SHP77 (cell line): Measurements from ENCODE around the gene AGPAT2.

Source experiments
- DNase-seq, 2 experiments: peaks; one replicate each; lab custom pipeline; 2025; lab: John Stamatoyannopoulos, UW

AGPAT2 gene

GRCh38 chr9:136687721-136688223, 515 bp upstream of the AGPAT2 start:
- no peak for DNase-seq

DNA sequence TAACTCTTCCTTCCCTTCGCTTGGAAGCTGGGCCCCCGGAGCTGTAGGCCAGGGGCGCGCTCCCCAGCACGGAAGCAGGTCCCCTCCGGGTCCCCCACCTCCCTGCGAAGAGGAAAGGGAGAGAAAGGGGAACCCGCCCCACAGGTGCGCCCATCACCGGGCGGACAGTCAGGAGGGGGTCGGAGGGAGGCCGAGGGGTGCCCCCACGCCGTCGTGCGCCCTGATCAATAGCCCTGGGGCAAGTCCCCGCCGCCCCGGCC, 793 bp downstream of the AGPAT2 start:
- no peak for DNase-seq

GRCh38 chr9:136685790-136686533, 1.3 kb downstream of the AGPAT2 start:
- DNase-seq = no peak

DNA sequence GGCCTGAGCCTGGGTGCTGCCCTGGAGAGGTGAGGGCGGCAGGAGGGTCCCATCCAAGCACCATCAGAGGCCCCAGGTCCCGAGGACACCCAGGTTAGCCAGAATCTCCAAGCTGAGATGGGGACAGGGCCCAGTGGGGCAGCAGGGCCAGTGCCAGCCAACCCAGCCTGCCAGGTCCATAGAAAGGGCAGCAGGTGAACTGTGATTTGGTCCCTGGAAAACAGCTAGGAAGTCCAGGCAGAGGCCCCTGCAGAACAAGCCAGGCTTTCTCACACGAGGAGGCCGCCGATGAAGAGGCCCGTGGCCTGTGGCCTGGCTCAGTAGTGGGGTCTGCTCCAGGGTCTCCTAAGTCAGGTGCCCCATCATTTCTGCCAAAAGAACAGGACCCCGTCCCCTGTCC, 2.0 kb downstream of the AGPAT2 start:
- DNase-seq = no peak

DNA sequence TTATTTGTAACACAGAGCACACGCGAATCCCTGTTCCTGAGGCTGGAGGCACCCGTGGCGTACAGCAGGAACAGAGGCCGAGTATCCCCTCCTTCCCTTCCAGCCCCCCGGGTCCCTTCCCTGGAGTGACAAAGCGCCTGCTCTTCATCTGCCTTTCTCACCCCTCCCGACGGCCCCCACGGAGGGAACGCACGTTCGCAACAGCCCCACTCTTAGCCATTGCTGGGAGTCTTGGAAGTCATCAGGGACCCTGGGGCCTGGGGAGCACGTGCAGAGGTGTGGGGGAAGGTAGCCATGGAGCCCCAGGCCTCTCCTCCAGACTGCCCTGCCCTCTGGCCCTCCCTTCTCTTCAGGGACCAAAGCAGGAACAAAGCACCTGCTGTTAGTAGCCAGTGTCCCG, 2.5 kb downstream of the AGPAT2 start:
- DNase-seq = no peak

DNA sequence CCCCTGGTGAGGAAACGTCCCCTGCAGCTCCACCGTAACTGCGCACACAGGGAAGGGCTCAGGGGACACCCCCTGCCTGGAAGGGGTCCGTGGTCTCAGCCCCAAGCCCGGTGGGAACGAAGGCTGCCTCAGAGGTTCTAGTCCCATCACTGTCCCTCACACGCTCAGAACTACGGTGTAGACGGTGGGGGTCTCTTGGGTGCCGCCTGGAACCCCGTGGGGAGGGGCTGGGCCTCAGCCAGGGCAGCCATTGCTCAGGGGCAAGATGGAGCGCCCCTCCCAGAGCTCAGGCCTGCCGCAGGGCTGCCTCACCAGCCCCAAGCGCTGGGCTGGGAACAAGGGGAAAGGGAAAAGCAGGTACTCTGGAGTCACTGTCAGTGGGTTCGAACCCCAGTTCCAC, 2.9 kb downstream of the AGPAT2 start:
- no peak for DNase-seq

DNA sequence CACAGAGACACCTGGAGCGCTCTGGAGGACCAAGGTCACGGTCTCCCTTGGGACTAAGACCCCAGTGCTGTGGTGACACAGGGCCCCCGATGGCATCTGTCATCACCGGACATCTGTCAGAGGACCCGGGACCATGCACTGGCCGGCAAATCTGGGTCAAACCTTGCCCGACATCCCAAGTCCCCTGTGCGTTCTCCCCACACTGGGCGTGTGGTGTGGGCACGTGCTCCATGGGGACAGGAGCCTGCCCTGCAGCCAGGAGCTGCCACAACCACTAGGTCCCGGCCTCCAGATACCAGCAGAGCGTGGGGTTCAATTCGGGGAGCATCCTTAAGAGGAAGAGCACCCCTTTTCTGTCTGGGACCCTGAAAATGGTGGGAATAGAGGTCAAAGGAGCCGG, 3.5 kb downstream of the AGPAT2 start:
- no peak for DNase-seq

DNA sequence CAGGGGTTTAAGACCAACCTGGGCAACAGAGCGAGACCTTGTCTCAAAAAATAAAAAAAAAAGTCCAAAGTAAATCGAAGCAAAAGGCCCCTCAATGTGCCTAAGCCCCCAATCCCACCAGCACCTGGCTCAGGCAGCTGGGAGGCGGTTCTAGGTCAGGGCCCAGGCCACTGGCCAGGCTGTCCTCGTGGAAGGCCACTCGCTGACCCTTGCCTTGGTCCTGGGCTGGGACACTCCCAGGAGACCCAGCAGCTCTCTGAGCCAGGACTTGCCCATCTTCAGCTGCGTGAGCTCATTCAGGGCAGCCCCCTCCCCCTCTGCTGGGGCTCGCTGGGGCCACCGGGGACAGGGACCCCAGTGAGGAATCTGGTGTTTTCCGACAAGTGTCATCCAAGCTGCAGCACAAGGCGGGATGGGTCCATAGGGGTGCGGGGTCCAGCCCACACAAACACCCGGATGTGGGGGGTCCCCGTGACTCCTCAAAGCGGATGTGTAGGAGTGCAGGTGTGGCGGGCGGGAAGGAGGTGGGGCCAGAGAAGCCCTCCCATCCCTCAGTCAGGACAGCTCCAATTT, 4.0 kb downstream of the AGPAT2 start:
- no peak for DNase-seq

- no peak for DNase-seq
Measured at GRCh38 chr9:136682710-136683109, 4.5 kb downstream of the AGPAT2 start.

DNA sequence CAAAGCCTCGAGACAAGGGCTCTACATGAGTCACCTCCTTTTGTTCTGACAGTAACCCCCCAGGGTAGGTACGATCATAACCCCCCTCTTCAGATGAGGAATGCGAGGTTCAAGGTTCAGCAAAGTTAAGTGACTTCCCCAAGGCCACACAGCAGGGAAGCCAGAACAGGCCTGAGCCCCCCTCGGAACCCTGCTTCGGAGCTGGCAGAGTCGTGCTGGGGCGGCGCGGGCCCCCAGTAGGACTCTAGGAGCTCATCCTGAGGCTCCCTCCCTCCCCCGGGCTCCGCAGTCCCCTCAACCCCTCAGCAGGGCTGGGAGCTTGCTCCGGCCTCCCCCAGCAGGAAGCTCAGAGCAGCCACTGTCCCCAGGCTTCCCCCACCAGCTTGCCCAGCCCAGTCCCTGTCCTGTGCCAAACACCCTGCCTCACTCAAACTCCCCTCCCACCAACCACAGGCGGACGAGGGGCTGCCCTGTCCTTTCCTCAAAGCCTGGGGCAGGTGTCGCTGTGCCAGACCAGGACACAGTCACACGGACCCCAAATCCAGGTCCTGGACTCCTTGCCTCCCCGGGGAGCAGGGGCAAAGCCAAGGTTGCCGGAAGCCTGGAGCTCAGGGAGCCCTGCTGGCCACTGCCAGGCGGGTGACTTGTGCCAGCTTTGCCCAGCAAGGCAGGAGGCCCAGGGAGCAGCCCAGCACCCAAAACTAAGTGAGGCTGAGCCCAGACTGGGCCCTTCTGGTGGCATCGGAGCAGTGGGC, 5.1 kb downstream of the AGPAT2 start:
- no peak for DNase-seq

- no peak for DNase-seq
Measured at GRCh38 chr9:136681029-136681428, 6.2 kb downstream of the AGPAT2 start.

GRCh38 chr9:136679431-136679941, 7.8 kb downstream of the AGPAT2 start:
- no peak for DNase-seq

GRCh38 chr9:136678624-136679023, 8.6 kb downstream of the AGPAT2 start:
- no peak for DNase-seq

DNA sequence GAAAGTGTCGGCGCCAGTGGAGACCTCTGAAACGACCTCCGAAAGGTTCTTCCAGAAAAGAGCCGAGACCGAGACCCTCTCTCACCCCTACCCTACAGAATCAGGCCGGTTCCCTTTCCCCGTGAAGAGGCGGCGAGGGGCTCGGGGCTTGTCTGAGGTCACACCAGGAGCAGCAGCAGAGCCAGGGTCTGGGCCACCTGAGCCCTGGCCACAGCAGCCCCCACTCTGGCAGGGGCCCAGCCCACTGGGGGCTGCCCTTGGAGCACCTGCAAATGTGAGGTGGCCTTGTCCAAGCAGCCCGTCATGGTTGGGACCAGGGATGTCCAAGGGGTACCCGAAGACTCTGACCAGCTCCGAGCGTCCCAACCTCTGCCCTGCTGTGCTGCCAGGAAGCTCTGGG, 9.2 kb downstream of the AGPAT2 start:
- DNase-seq = no peak

DNA sequence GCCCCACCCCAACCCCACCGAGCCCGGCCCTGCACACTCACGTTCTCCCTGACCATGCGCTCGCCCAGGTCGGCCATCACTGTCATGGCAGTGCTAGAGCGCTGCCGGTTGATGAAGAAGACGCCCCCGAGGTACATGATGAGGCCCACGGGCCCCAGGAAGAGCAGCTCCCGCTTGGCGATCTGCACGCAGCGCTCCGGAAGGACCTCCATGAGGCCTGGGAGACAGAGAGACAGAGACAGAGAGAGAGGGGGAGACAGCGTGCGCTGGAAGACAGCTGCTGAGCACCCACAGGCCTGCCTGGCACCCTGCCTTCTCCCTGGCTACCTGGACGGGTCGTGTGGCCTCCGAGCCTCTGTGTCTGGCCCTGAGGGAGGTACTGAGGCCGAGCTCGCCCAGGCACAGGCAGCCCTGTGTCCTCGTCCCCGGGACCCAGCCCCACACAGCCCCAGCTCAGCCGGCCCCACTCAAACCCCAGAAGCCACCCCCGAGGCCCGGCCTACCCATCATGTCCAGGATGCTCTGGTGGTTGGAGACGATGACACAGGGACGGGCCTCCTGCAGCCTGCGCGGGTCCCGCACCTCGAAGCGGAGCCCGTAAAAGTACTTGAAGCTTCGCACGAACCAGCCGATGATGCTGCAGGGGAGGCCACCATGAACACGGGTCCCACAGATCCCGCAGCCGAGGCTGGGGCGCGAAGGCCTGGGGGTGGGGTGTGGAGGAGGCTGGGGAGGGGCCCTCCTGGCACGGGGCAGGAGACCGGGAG, 10.2 kb downstream of the AGPAT2 start:
- no peak for DNase-seq

DNA sequence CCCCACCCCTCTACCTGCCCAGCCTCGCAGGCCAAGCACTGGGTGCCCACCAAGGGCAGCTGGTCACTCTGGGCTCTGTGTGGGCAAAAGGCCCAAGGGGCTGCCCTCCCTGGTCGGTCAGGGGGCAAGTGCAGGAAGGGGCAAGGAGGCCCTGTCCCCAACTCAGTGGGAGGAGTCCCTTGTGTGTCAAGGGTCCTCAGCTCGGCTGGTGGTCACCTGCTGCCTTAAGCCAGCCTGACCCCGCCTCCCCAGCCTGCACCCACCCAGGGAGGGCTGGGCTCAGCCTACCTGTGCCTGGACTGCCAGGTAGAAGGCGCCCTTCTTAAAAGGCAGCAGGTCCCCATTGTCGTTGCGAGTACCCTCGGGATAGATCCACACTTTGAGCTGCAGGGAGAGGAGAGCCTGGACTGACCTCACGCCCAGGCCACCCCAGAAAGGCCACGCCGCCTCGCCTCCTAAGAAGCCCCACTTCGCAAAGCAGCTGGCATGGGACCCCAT, 10.9 kb downstream of the AGPAT2 start:
- no peak for DNase-seq

DNA sequence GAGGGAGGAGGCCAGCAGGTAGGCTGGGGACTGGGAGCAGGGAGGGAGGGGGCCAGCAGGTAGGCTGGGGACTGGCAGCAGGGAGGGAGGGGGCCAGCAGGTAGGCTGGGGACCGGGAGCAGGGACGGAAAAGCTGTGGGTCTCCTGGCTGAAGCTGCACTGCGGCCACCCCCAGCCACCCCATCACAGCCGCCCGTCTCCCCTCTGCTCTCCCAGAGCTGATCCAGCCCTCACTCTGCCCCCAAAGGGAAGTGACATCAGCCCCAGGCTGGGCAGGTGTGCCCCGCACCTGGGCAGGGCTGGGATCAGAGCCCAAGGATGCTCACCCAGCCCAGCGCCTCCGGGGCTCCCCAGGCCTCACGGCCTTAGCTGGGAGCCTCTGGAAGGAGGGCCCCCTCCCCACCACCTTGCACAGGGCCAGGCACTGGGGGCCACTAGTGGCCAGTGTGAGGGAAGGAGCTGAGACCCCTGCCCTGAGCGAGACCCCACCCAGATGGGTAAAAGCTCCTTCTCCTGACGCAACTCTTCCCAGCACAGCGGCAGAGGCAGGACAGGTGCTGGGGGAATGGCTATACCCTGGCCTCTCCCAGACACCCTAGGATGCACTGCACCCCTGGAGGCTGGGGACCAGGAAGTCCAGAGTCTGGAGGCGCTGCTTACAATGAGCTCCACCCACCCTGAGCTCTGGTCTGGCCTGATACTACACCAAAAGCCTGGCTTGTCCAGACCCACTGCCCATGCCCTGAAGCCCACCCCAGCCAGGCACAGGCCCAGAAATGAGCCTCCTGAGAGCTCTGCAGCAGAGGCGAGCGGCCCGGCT, 11.6 kb downstream of the AGPAT2 start:
- DNase-seq = no peak

- no peak for DNase-seq
Measured at GRCh38 chr9:136674786-136675349, 12.4 kb downstream of the AGPAT2 start.

- DNase-seq = no peak
Measured at GRCh38 chr9:136673975-136674785, 13.1 kb downstream of the AGPAT2 start.
